Measurements from ENCODE around the gene PTCH1. TPM values are rescaled to one million over a fixed set of nuclear protein-coding genes. Genes with fewer than 3 reads are reported as not detected.

The PTCH1 gene
- total and polyA plus RNA-seq, 2 experiments from 2014 or later, result 21.4 to 34.1 TPM

- H3K36me3 Mint-ChIP-seq (ENCODE audit: low read depth), result peaks cover 5% of the 10 kb centered on the region
- no peak for TF ChIP-seq CREB1 (CRISPR knock-in tag; IDR thresholded peaks at IDR 0.05; ENCODE audit: low read depth)
- no peak for TF ChIP-seq NANOG (IDR thresholded peaks at IDR 0.05; ENCODE audit: borderline replicate concordance)
- TF ChIP-seq REST (IDR thresholded peaks at IDR 0.05; ENCODE audit: unreplicated experiment), result no peak
- TF ChIP-seq EZH2 (IDR thresholded peaks at IDR 0.05; ENCODE audit: low read depth, unreplicated experiment), result no peak
- TF ChIP-seq POLR2AphosphoS5 (IDR thresholded peaks at IDR 0.05; ENCODE audit: low read depth), result no peak
- no peak for TF ChIP-seq ZNF462 (CRISPR knock-in tag; IDR thresholded peaks at IDR 0.05)
- no peak for TF ChIP-seq ZNF114 (CRISPR knock-in tag; IDR thresholded peaks at IDR 0.05)
- no peak for TF ChIP-seq ETS1 (IDR thresholded peaks at IDR 0.05)
- no peak for TF ChIP-seq JUNB (IDR thresholded peaks at IDR 0.05; ENCODE audit: unreplicated experiment)
- no peak for TF ChIP-seq ZNF331 (CRISPR knock-in tag; IDR thresholded peaks at IDR 0.05; ENCODE audit: low read depth)
- no peak for TF ChIP-seq EZH2phosphoT487 (IDR thresholded peaks at IDR 0.05; ENCODE audit: unreplicated experiment)
- TF ChIP-seq CTCF (conservative IDR thresholded peaks at IDR 0.05; ENCODE audit: low read depth in 2 of 2), result no peak
- no peak for TF ChIP-seq STAT1 (IDR thresholded peaks at IDR 0.05; ENCODE audit: unreplicated experiment)
- Histone ChIP-seq H3K4me1 (ENCODE audit: insufficient read depth) (peaks cover 3% of the 10 kb centered on the region; the same call in 1 of the 2 replicates), H3K36me3 (ENCODE audit: insufficient read depth) (no peaks in the 10 kb centered on the region), H3K9me2 (ENCODE audit: insufficient read depth) (peaks cover 15% of the 10 kb centered on the region), H3F3A (replicated peaks; ENCODE audit: low read depth) (no peaks in the 10 kb centered on the region), H3K79me2 (replicated peaks; ENCODE audit: insufficient read depth) (no peaks in the 10 kb centered on the region), H2AFZ (no peak overlapping the region), H3K4me3 (no peak overlapping the region), H3K27ac (ENCODE audit: low read depth) (no peak overlapping the region), H3K4me2 (no peak overlapping the region), H4K20me1 (replicated peaks; ENCODE audit: insufficient read depth) (no peaks in the 10 kb centered on the region), H3K27me3 (ENCODE audit: insufficient read depth) (no peaks in the 10 kb centered on the region)
- no peak overlapping the region for H3K27ac Mint-ChIP-seq
- no peak overlapping the region for H3K4me3 Mint-ChIP-seq
- H3K9me3 Mint-ChIP-seq, result peaks cover 6% of the 10 kb centered on the region; the same call in 1 of the 3 replicates
- ATAC-seq (no peak), DNase-seq (ENCODE audit: low spot score) (no peak)
- peaks cover 10% of the 10 kb centered on the region for H3K4me1 Mint-ChIP-seq
- H3K27me3 Mint-ChIP-seq (ENCODE audit: insufficient read depth, low read depth, poor library complexity), result peaks cover 8% of the 10 kb centered on the region
Measured at GRCh38 chr9:95435074-95435728, 81.6 kb downstream of the PTCH1 start.

Measured in GM23338 (cell line).